G401 (cell line): ENCODE results near the gene ETV6. TPM values are rescaled to one million over a fixed set of nuclear protein-coding genes. Genes with fewer than 3 reads are reported as not detected.

Experiments used
- DNase-seq: peaks from one replicate; pipeline ENCODE4 v3.0.0-alpha.2; 2015; ENCODE audit warnings: low spot score
- in situ Hi-C: cut with HindIII; loops from 2 replicates; pipeline ENCODE4 v1.10.0; 2016; ENCODE audit warnings: low sequenced_read_pairs, mixed read lengths
- total RNA-seq: library from RNA; depleted of rRNA; stranded (reverse); fragments of >200 nt; shearing (Covaris generic); gene quantifications from 2 replicates; pipeline ENCODE4 v1.2.3, GENCODE V29; 2014

Gene ETV6
- total RNA-seq, 1 experiment from 2014 or later = 1.3 TPM

DNA sequence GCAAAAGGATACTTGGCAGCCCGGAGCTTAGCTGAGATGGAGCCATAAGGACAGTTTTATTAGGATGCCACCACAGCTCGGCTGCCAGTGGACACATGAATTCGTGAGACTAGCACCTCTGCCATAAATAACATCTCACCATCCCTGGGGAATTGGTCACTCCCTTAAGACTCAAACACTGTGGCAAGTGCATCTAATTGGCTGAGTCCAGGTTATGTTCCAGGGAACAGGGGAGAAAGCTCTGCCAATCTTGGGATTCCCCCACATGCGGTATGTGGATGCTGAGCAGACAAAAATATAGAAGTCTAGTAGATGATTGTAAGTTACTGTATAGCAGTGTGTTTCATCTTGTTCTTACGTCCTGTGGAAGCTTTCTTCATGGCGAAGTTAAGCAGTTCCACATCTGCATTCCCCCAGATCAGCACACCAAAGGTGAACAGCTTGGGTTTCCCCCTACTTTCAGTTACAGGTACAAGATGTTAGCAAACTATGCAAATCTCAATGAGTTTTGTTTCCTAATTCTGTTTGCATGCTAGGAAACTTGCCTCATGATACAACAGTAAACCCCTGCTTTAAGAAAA, 131.1 kb downstream of the ETV6 start:
- in situ Hi-C loops = no loop called here
- DNase-seq = no peak

DNA sequence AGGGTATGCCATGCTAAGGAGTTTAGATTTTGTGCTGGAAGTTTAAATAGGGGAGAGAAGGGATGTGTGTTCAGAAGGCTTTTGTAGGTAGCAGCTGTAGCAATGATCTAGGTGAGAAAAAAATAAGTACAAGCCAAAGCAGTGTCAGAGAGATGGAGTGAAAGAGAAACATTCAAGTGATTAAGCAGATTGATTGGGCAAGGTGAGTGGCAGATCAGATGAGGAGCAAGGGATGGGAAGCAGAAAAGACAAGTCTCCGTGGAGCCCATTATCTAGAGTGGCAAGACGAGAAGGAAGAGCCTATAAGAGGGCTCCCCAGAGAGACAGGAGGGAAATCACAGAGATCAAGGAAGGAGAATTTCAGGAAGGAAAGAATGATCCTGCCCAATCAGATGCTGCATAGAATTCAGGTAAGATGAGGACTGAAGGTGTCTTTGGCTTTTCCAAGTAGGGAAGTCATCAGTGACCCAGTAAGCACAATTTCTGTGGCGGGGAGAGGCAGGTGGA, 133.5 kb downstream of the ETV6 start:
- DNase-seq = no peak
- in situ Hi-C loops = no loop called here

DNA sequence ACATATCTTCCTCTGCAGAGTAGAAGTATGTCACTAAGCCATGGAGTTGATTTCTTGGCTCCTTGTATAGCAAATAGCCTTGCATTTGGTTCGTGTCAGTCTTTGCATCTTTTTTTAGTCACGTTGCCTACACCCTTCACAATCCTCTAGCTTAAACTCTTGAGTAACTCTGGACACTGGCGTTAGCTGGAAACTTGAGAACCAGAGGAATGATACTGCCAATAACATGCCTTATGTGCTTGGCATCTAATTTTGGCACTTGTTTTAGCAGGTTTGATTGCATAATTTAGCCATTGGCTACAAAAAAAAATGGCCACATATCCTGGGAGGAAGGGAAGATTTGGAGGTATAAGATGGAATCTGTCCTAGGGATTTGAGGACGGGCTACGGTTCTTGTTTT, 136.2 kb downstream of the ETV6 start:
- in situ Hi-C loops = no loop called here
- no peak for DNase-seq

DNA sequence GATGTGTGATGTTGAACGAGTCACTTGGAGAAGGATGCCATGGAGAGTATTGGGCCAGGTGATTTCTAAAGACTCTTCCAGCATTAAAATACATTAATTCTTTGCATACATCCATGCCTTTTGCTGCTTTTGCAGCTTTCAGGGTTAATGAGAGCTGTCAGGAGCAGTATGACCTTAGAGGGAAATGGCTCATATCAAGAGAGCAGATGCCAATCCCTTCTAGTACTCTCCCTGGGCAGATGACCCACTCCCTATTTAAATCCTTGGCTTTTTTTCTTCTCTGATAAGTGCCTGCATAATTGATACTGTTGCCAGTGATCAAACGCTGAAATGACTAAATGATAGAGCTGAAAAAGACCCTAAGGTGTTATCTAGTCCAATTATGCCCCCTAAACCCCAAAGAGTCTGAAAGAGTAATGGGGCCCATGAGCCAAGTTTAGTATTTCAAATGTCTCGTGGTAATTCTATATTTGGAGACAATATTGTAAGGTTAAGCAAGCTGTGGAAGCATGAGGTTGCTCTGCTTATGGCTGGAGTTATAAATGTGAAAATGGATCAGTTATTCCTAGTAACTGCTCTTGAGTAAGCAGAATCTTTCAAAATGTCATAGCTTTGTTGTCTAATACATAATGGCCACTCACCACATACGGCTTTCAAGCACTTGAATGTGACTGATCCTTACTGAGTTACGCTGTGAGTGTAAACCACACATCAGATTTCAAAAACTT, 137.3 kb downstream of the ETV6 start:
- DNase-seq = no peak
- in situ Hi-C loops = no loop called here

DNA sequence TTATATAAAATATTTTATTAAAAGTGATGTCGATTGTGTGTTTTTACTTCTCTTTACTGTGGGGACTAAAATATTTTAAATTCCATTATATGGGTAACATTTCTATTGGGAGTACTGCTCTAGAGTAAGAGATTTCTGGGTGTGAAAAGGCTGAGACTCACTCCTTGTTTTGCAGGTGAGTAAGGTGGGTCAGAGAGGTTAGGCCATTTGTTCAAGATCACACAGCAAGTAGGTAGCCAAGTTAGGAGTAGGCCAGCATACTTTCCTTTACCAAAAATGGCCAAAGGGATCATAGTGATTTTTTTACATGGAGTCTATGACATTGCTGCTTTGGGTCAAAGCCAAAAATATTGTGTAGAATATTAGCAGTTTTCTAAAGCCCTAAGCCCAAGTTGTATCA, 138.0 kb downstream of the ETV6 start:
- in situ Hi-C loops = no loop called here
- no peak for DNase-seq

DNA sequence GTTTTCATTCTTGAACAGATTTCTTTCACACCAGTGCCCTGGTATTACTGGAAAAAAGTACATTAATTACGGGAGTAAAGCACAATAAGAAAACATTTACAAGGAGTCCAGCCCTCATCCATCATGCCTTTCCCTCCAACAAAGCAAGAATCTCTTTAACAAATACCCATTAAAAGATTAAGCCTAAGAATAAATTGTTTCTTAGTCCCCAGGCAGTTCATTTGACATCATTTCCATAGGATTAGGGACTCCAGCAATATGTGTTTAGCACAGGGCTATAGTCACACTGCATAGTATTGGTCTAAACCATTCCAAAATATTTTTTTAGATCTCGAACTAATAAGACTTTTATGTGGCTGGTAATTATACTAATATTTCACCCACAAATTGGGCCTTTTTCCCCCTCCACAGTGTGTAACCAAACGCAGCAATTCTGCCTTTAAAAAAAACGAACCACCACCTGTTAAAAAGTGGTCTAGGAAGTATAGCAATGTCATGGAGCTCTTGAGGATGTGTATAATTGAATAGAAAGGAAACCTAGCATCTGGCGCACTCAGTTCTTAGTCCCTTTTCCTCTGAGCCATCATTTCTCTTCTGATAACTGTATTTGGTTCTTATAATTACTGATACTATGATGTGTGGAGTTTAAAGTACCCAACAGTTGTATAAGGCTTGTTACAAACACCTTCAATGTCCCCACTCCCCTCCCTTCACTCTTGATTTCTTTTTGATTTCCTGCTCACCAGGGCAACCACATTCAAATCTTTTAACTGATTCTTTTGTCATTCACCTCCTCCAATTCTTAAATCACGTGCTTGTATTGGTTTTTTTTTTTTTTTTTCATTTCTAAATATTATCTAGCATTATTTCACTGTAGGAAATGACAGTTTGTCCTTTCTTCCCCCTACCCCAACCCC, 138.7 kb downstream of the ETV6 start:
- in situ Hi-C loops = no loop called here

DNA sequence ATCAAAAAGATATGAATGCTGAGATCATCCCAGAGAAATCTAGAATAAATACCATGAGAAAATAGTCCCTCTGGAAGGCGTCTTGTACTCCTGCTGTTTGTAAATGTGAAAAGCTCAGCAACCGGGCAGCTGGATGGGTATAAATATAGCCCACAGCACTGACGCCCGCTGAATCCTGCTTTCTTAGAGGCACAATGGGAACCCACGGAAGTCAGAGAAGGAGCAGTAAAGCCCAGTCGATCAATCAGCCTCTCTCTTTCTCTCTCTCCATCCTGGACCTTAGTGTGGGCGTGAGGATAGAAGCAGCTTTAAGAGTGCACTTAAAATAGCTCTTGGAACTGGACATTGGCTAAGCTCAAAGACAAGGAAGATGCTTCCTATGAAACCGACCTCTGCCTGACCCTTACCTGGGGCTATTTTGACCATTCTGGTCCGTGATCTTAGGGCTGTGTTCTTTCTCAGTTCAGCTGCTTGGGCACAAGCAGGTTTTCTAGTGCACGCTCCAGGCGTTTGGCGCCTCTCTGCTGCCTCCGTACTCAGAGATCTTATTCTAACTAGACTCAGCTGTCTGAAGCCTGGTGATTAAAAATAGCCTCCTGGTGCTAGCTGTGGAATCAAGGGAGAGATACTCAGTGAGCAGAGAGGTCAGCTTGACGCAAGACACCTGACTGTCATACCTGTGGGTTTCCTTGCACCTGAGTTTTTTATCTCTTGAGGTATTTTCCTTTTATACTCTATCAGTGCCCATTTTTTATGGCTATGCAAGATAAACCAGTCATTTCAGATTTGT, 144.6 kb downstream of the ETV6 start:
- in situ Hi-C loops = no loop called here

More for the DNA sequence above, 138.7 kb downstream of the ETV6 start:
- DNase-seq = no peak

DNA sequence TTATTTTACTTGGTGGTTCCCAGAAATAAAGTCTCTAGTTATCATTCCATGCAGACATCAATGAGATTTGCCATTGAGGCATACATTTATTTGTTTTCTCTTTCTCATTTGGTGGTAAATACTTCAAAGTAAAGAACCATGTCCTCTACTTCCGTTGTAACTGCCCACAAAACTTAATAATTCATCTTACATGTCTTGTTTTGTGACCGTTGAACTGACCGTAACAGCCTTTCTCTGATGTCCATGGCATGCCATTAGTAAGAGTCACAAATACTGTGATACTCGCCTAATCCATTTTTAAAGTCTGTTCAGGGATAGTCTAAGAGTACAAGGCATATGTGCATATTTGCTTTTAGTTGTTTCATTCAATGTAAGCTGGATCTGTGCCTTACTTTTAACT, 145.3 kb downstream of the ETV6 start:
- DNase-seq = no peak

More for the DNA sequence above, 144.6 kb downstream of the ETV6 start:
- no peak for DNase-seq

DNA sequence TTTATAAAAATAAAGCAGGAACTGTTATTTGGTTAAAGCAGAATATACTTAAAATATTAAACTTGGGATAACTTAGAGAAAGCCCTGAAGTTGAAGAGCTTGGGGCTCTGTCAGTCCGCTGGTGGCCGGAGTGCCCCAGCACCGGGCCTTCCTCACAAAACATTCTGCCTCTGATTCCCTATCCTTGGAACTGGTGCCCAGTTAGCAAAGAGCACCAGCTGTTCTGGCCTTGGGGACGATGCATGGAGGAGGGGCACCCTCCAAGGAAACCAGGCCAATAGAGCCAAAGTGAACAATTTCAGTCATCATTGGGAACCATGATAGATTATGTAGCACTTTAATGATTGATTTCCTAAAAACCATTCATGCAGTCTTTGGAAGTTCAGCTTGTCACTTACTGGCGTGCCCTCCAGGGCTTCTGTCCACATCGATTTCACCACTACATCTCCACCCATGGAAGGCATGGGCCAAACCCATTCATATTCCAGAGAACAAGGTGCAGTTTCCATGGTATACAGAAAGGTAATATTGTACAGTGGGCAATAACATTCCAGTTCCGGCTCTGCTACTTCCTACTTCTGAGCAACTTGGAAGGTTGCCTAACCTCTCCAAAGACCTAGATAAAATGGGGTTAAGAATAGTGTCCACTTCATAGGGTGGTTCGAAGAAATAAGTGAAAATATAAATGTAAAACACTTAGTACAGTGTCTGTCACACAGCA, 145.9 kb downstream of the ETV6 start:
- in situ Hi-C loops = no loop called here
- no peak for DNase-seq

More for the DNA sequence above, 145.3 kb downstream of the ETV6 start:
- in situ Hi-C loops = no loop called here

DNA sequence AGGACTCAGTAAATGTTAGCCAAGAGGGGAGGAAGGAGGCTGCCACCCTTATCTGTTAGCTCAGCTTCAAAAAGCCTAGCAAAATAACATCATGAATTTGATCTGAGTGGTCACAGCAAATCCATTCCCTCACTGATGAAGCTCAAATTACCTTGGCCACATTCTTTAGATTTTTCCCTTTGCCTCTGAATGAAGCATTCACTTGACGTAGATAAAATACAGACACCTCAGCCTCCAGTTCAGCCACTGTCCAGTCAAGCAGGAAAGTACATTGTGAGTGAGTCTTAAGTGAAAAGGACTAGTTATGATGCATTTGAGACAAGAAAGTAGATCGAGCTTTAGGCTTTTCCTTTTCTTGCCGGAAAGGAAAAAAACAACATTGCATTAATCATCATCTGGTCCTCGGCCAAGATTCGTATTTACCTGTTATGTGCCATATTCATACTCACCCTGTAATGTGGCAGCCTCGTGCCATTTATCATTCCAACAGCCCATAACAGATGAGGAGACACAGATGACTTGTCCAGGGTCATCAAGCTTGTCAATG, 146.5 kb downstream of the ETV6 start:
- in situ Hi-C loops = no loop called here
- DNase-seq = no peak

DNA sequence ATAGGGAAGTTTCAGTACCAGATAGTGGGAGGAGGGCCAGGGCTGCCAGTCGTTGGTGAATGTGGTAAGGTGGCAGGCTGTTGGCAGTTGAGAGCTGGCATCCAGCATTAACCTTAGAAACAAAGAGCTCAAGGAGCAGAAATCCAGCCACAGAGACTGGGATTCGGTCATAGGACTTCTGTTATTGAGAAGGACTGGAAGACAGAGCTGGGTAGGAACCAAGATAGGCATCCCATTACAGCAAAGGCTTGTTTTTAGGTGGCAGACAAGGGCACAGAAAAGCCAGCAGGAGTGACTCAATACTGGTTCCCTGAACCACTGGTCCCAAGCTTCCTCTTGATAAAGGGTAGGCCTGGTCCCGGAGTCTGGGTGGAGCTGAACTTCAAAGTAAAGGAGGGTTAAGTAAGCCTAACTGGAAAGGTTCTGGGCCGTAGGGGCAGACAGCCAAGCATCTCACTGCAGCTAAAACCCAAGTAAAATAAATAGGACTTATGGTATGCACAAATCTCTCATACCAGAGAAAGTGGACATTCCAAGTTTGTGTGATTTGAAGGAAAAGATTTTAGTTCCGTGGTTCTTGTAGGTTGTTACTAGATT, 147.9 kb downstream of the ETV6 start:
- no peak for DNase-seq
- in situ Hi-C loops = no loop called here

DNA sequence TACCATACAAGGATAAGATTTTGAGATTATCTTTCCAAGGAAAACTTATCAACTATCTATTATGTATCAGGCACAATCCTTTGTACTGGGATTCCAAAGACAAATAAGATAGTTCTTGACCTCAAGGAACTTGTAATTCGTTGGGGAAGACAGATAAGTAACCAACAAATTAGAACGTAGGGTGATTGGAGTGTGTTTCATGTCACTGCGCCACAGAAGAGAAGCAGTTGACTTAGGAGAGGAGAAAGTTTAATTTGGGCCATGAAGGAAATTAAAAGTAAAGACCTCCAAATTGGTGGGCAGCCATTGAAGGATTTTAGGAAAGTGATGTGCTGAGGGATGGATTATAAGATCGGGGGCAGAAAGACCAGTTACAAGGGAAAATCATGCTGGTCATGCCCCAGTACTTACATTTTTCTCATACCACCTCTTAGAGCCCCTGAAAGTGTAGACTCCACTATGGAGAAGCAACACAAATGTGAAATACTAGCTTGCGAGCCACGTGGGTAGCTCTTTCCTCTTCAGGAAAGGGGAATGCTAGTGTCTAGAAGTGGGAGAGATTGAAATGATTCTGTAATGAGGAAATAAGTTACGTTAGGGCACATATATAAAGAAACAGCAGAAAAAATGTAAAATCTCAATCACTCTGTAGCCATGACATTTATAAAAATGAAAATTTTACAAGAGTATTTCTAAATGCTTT, 148.7 kb downstream of the ETV6 start:
- no peak for DNase-seq
- in situ Hi-C loops = no loop called here

DNA sequence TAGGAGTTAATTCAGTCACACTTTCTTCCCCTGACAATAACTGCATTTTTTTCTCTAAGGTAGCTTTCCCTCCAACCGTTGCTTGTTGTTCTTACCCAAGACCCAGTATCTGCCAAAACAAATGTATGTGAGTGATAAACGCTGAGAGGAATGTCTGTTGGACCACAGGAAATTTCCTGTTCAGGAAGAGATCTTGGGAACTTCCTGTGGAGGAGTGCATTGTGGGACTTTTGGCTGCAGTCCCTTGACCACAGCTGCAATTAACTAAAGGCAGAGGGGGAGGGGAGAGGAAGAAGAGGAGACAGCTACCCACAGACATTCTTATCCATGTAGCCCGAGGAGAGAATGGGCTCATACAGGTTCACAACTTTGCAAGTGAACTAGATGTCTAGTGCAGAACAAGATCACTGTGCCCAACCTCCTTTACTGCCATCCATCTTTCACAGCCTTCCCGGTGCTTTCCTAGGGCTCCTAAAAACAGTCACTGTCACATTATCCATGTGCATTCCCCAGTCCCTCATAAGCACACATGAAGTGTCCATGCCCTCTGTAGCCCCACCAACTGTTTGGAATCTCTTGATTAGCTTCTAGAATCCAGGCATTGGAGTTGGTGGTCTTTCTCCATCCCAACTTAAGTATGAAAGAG, 149.5 kb downstream of the ETV6 start:
- in situ Hi-C loops = no loop called here
- no peak for DNase-seq

DNA sequence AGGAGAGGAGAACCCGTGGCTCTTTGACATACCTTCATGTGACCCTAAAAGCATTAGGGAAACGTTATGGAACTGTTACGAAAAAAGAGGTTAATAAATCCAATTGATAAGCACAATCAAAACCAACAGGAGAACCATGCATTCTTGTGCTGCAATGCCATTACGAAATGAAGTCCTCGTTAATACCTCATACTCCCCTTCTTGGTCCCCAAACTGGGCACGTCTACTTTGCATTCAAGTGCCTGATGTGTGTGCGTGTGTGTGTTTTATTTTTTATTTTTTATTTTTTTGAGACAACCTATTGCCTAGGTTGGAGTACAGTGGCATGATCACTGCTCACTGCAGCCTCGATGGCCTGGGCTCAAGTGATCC, 150.0 kb downstream of the ETV6 start:
- in situ Hi-C loops = no loop called here
- no peak for DNase-seq

DNA sequence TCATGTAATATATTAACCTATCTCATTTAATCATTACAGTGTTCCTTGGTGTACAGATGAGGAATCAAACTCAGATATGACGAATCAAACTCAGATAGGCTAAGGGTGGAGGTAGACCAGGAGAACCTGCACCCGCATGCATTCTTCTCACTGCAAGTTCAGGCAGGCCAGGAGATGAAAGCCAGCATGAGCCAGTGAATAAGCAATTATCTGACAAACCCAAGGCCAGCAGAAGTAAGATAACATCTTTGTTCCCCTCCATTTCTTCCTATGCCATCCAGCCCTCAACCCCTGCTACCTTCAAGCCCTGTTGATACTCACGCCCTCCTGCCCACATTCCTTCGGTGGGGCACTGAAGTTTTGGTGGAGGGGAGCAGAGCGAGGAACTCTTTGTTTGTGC, 152.2 kb downstream of the ETV6 start:
- no peak for DNase-seq
- in situ Hi-C loops = no loop called here

DNA sequence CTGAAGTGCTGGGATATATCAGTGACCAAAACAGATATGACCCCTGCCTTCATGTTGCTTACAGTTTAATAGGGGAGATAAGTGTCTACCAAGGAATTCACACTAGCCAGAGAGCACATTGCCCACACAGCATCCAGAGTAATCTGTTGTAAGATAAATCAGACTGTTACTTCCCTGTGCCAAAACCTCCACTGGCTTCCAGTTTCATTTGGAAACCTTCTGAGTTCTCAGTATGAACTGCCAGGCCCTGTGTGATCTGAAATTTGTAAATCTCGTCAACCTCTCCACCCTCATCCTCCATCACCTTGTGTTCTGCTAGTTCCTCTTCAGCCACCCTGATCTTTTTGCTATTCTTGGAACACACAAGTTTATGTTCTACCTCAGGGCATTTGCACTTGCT, 154.7 kb downstream of the ETV6 start:
- in situ Hi-C loops = no loop called here
- no peak for DNase-seq

DNA sequence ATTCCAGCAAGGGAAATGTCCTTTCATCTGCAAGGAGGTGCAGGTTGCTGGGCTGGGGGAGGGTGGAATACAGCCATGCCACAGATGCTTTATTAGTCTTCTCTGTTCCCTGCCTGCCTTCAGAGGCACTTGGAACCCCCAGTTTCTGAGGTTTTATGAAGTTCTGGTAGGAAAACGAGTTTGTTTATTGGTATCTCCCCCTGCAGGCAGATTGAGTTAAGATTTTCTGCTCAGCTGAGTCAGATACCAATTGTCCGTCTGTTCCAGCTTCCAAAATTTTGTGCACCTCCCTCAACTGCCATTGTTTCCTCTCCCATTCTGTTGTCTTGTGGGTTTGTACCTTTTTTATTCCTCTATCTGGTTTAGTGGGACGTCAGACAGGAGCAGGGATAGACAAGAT, 155.6 kb downstream of the ETV6 start:
- no peak for DNase-seq
- in situ Hi-C loops = no loop called here
